ENCODE results near the gene SPRED1.
"Not testable (repeated sequence)": the region's sequence is repeated elsewhere in the genome, so short reads cannot be mapped to it uniquely, and the experiment has no call there.

Gene SPRED1

GRCh38 chr15:38237021-38237420, 15.6 kb upstream of the SPRED1 start:
- not testable (repeated sequence) for DNase-seq

GRCh38 chr15:38238311-38238710, 14.3 kb upstream of the SPRED1 start:
- no peak for DNase-seq

- no peak for DNase-seq
Measured at GRCh38 chr15:38242055-38242454, 10.6 kb upstream of the SPRED1 start.

GRCh38 chr15:38243278-38244055, 9.2 kb upstream of the SPRED1 start:
- no peak for DNase-seq

- no peak for DNase-seq
Measured at GRCh38 chr15:38247336-38247735, 5.3 kb upstream of the SPRED1 start.

- DNase-seq: no peak
Measured at GRCh38 chr15:38253351-38253781, 730 bp downstream of the SPRED1 start.

- DNase-seq: peak; percentile 15
Measured at GRCh38 chr15:38254051-38254883, 1.6 kb downstream of the SPRED1 start.

- DNase-seq: no peak
Measured at GRCh38 chr15:38255690-38256089, 3.1 kb downstream of the SPRED1 start.

- DNase-seq: no peak
Measured at GRCh38 chr15:38257676-38258075, 5.0 kb downstream of the SPRED1 start.

- DNase-seq: no peak
Measured at GRCh38 chr15:38259134-38259533, 6.5 kb downstream of the SPRED1 start.

GRCh38 chr15:38260077-38260476, 7.4 kb downstream of the SPRED1 start:
- no peak for DNase-seq

GRCh38 chr15:38263251-38263650, 10.6 kb downstream of the SPRED1 start:
- DNase-seq: no peak

- no peak for DNase-seq
Measured at GRCh38 chr15:38263996-38264395, 11.4 kb downstream of the SPRED1 start.

- no peak for DNase-seq
Measured at GRCh38 chr15:38266247-38266986, 13.8 kb downstream of the SPRED1 start.

GRCh38 chr15:38267421-38268022, 14.9 kb downstream of the SPRED1 start:
- DNase-seq: no peak

GRCh38 chr15:38271144-38271543, 18.5 kb downstream of the SPRED1 start:
- no peak for DNase-seq

- no peak for DNase-seq
Measured at GRCh38 chr15:38271895-38272294, 19.3 kb downstream of the SPRED1 start.

- DNase-seq: not testable (repeated sequence)
Measured at GRCh38 chr15:38272431-38272830, 19.8 kb downstream of the SPRED1 start.

- DNase-seq: no peak
Measured at GRCh38 chr15:38274135-38274534, 21.5 kb downstream of the SPRED1 start.

GRCh38 chr15:38275959-38276358, 23.3 kb downstream of the SPRED1 start:
- no peak for DNase-seq

GRCh38 chr15:38277281-38277680, 24.6 kb downstream of the SPRED1 start:
- not testable (repeated sequence) for DNase-seq

GRCh38 chr15:38281031-38281430, 28.4 kb downstream of the SPRED1 start:
- no peak for DNase-seq

GRCh38 chr15:38283010-38283409, 30.4 kb downstream of the SPRED1 start:
- DNase-seq: no peak
